IMR-90 (cell line): ENCODE results near the gene RASGRP4. TPM values are rescaled to one million over a fixed set of nuclear protein-coding genes. Genes with fewer than 3 reads are reported as not detected.

Source experiments
- ATAC-seq: fragments of 200-7000 bp; cut with Tn5 transposase; 2 replicates; pipeline ENCODE4 v1.9.1; 2020; ENCODE audit warnings: low read depth, mild to moderate bottlenecking, moderate library complexity
- BruUV-seq: library from RNA; stranded (reverse); fragments of 400-500 nt; replicated peaks from 2 replicates; lab custom pipeline; 2021; lab: Mats Ljungman, UMichigan
- CTCF ChIA-PET: fragments of 300-600 bp; formaldehyde crosslinking; extraction: SDS; loops from one replicate; lab custom pipeline; 2021; ENCODE audit warnings: antibody characterized with exemption; lab: Yijun Ruan, JAX
- POLR2A ChIA-PET: fragments of 300-600 bp; sonication (Branson Sonifier 250); formaldehyde crosslinking; loops from one replicate; lab custom pipeline; 2022; ENCODE audit warnings: antibody characterized with exemption; ENCODE audit not compliant: unreplicated experiment; lab: Charles Lee
- DNase-seq: peaks from one replicate; pipeline ENCODE4 v3.0.0; 2013
- H2AFZ ChIP-seq: replicated peaks from 2 replicates; pipeline ENCODE3; 2013; ENCODE audit warnings: low read length, mild to moderate bottlenecking; ENCODE audit not compliant: poor library complexity
- H2AK5ac ChIP-seq: 2 replicates; pipeline ENCODE4 v1.6.1; 2013; ENCODE audit warnings: low read depth, low read length, inconsistent platforms
- H2AK9ac ChIP-seq: replicated peaks from 2 replicates; pipeline ENCODE3; 2013; ENCODE audit warnings: mild to moderate bottlenecking, low read depth, low read length, moderate library complexity; ENCODE audit not compliant: poor library complexity
- H2BK120ac ChIP-seq: 2 replicates; pipeline ENCODE4 v1.6.1; 2013; ENCODE audit warnings: low read depth, low read length, inconsistent platforms
- H2BK15ac ChIP-seq: 3 replicates; pipeline ENCODE4 v1.6.1; 2013; ENCODE audit warnings: low read depth, low read length, inconsistent platforms
- H2BK20ac ChIP-seq: 2 replicates; pipeline ENCODE4 v1.6.1; 2013; ENCODE audit warnings: low read depth, mild to moderate bottlenecking, inconsistent platforms, low read length, moderate library complexity
- H2BK5ac ChIP-seq: 2 replicates; pipeline ENCODE4 v1.6.1; 2013; ENCODE audit warnings: mild to moderate bottlenecking, low read depth, low read length, inconsistent platforms; ENCODE audit not compliant: poor library complexity, severe bottlenecking
- H3K14ac ChIP-seq: replicated peaks from 2 replicates; pipeline ENCODE4 v1.6.1; 2013; ENCODE audit warnings: low read depth, low read length, inconsistent platforms
- H3K18ac ChIP-seq: 2 replicates; pipeline ENCODE4 v1.6.1; 2013; ENCODE audit warnings: low read depth, low read length, control low read depth
- H3K23ac ChIP-seq: 2 replicates; pipeline ENCODE4 v1.6.1; 2013; ENCODE audit warnings: low read depth, low read length, inconsistent platforms
- H3K27ac ChIP-seq: 2 replicates; pipeline ENCODE4 v1.5.1; 2013; ENCODE audit warnings: mild to moderate bottlenecking, control low read depth, low read length; ENCODE audit not compliant: insufficient read depth
- H3K27me3 ChIP-seq: 2 replicates; pipeline ENCODE4 v1.6.1; 2013; ENCODE audit warnings: low read length; ENCODE audit not compliant: control insufficient read depth, insufficient read depth
- H3K36me3 ChIP-seq: 2 replicates; pipeline ENCODE4 v1.6.1; 2013; ENCODE audit warnings: low read length, mixed read lengths; ENCODE audit not compliant: control insufficient read depth, insufficient read depth
- H3K4ac ChIP-seq: 2 replicates; pipeline ENCODE4 v1.6.1; 2013; ENCODE audit warnings: low read depth, low read length, inconsistent platforms
- H3K4me1 ChIP-seq: 2 replicates; pipeline ENCODE4 v1.6.1; 2013; ENCODE audit warnings: low read length, mixed read lengths; ENCODE audit not compliant: control insufficient read depth, insufficient read depth
- H3K4me2 ChIP-seq: 2 replicates; pipeline ENCODE4 v1.6.1; 2013; ENCODE audit warnings: low read depth, mild to moderate bottlenecking, control low read depth, low read length, moderate library complexity
- H3K4me3 ChIP-seq: 2 replicates; pipeline ENCODE4 v1.5.1; 2013; ENCODE audit warnings: low read depth, mild to moderate bottlenecking, control low read depth, low read length, moderate library complexity; ENCODE audit not compliant: insufficient read depth
- H3K56ac ChIP-seq: 2 replicates; pipeline ENCODE4 v1.6.1; 2013; ENCODE audit warnings: low read length, inconsistent platforms; ENCODE audit not compliant: insufficient read depth; ENCODE audit errors: extremely low read depth
- H3K79me1 ChIP-seq, 2 experiments: 2 replicates each; pipeline ENCODE4 v1.6.1; 2013; ENCODE audit warnings: low read length in 2 of 2, inconsistent platforms in 1 of 2, low read depth in 1 of 2
- H3K9ac ChIP-seq: 2 replicates; pipeline ENCODE4 v1.6.1; 2013; ENCODE audit warnings: low read depth, low read length, control low read depth
- H3K9me1 ChIP-seq: 2 replicates; pipeline ENCODE4 v1.6.1; 2013; ENCODE audit warnings: low read length, inconsistent platforms; ENCODE audit not compliant: insufficient read depth
- H3K9me3 ChIP-seq: 2 replicates; pipeline ENCODE4 v1.6.1; 2013; ENCODE audit warnings: low read length; ENCODE audit not compliant: control insufficient read depth, insufficient read depth
- H4K20me1 ChIP-seq: 2 replicates; pipeline ENCODE4 v1.6.1; 2013; ENCODE audit warnings: low read length, inconsistent platforms; ENCODE audit not compliant: insufficient read depth
- H4K5ac ChIP-seq: 2 replicates; pipeline ENCODE4 v1.6.1; 2013; ENCODE audit warnings: mild to moderate bottlenecking, low read depth, low read length, control low read depth
- H4K8ac ChIP-seq, 2 experiments: 2 replicates each; pipeline ENCODE4 v1.6.1; 2013; ENCODE audit warnings: low read depth in 2 of 2, low read length in 2 of 2, control low read depth in 1 of 2, inconsistent platforms in 1 of 2
- H4K91ac ChIP-seq: 2 replicates; pipeline ENCODE4 v1.6.1; 2013; ENCODE audit warnings: low read depth, low read length, inconsistent platforms; ENCODE audit not compliant: insufficient read depth
- BHLHE40 ChIP-seq: fragments of 150-350 bp; IDR thresholded peaks from 2 replicates; pipeline ENCODE4 v1.6.1; 2016; ENCODE audit warnings: mild to moderate bottlenecking, low read depth, low read length
- CEBPB ChIP-seq: IDR thresholded peaks from 2 replicates; pipeline ENCODE4 v1.6.1; 2012; ENCODE audit warnings: low read depth, low read length, improper control_type of control experiment
- CHD1 ChIP-seq: IDR thresholded peaks from 2 replicates; pipeline ENCODE4 v1.6.1; 2012; ENCODE audit warnings: low read depth, low read length, improper control_type of control experiment
- FOS ChIP-seq: fragments of 150-350 bp; IDR thresholded peaks from 2 replicates; pipeline ENCODE4 v1.6.1; 2016; ENCODE audit warnings: low read depth, low read length
- MAFK ChIP-seq: IDR thresholded peaks from 2 replicates; pipeline ENCODE4 v1.6.1; 2012; ENCODE audit warnings: low read depth, low read length, improper control_type of control experiment
- MXI1 ChIP-seq: IDR thresholded peaks from 2 replicates; pipeline ENCODE4 v1.6.1; 2012; ENCODE audit warnings: low read depth, mild to moderate bottlenecking, low read length, moderate library complexity, borderline replicate concordance
- NFE2L2 ChIP-seq: fragments of 150-350 bp; IDR thresholded peaks from 2 replicates; pipeline ENCODE4 v1.6.1; 2016; ENCODE audit warnings: low read depth, mild to moderate bottlenecking, low read length
- RAD21 ChIP-seq: IDR thresholded peaks from 2 replicates; pipeline ENCODE4 v1.6.1; 2012; ENCODE audit warnings: low read length, improper control_type of control experiment
- RCOR1 ChIP-seq: IDR thresholded peaks from 2 replicates; pipeline ENCODE4 v1.6.1; 2012; ENCODE audit warnings: mild to moderate bottlenecking, low read length, improper control_type of control experiment; ENCODE audit not compliant: insufficient replicate concordance
- RFX5 ChIP-seq: IDR thresholded peaks from 2 replicates; pipeline ENCODE4 v1.8.0; 2012; ENCODE audit warnings: low read depth, mild to moderate bottlenecking, low read length, moderate library complexity
- SMC3 ChIP-seq: fragments of 150-350 bp; IDR thresholded peaks from 2 replicates; pipeline ENCODE4 v1.6.1; 2016; ENCODE audit warnings: low read depth, mild to moderate bottlenecking, antibody characterized with exemption, low read length, moderate library complexity
- WGBS, 2 experiments: methylation state at CpG; one replicate each; pipeline versions ENCODE4 v1.1.5 to v1.1.7; 2013; ENCODE audit warnings: missing lambda C conversion rate in 2 of 2; ENCODE audit not compliant: insufficient read length in 1 of 2; ENCODE audit errors: extremely low coverage in 2 of 2; 5-methylcytosine and 5-hydroxymethylcytosine counted together
- dilution Hi-C: fragments of 300-500 bp; cut with HindIII; formaldehyde crosslinking; loops from one replicate; pipeline ENCODE4 v1.14.3; 2018; ENCODE audit warnings: low sequenced_read_pairs; ENCODE audit not compliant: unreplicated experiment
- in situ Hi-C: fragments of 300-500 bp; cut with MboI; formaldehyde crosslinking; loops from 3 replicates; pipeline ENCODE4 v1.14.3; 2019; ENCODE audit warnings: low sequenced_read_pairs, inconsistent platforms, mixed read lengths
- intact Hi-C: fragments of 100-400 bp; cut with micrococcal nuclease; formaldehyde crosslinking; loops from 2 replicates; pipeline ENCODE4 v1.10.0; 2022
- polyA plus RNA-seq, 3 experiments: library from polyadenylated mRNA; depleted of rRNA; stranded (reverse); fragments of >200 nt; gene quantifications; 2 replicates each; pipeline ENCODE4 v1.2.3, GENCODE V29; 2012; ENCODE audit warnings: low replicate concordance in 1 of 3
- total RNA-seq: library from RNA; depleted of rRNA; stranded (reverse); fragments of >200 nt; gene quantifications from 2 replicates; pipeline ENCODE4 v1.2.3, GENCODE V29; 2012
- TF ChIP-seq, protein P1 (sequence below): conservative IDR thresholded peaks from 2 replicates; pipeline ENCODE4 v1.5.1; 2012; ENCODE audit warnings: mild to moderate bottlenecking, low read depth, low read length, improper control_type of control experiment
- TF ChIP-seq, protein P2 (sequence below): fragments of 150-350 bp; IDR thresholded peaks from 2 replicates; pipeline ENCODE4 v1.6.1; 2017; ENCODE audit warnings: mild to moderate bottlenecking, antibody characterized with exemption, low read length, low read depth

Gene RASGRP4
- total and polyA plus RNA-seq, 2 of the 4 experiments (the other 2 are of a cell fraction), result not detected

DNA sequence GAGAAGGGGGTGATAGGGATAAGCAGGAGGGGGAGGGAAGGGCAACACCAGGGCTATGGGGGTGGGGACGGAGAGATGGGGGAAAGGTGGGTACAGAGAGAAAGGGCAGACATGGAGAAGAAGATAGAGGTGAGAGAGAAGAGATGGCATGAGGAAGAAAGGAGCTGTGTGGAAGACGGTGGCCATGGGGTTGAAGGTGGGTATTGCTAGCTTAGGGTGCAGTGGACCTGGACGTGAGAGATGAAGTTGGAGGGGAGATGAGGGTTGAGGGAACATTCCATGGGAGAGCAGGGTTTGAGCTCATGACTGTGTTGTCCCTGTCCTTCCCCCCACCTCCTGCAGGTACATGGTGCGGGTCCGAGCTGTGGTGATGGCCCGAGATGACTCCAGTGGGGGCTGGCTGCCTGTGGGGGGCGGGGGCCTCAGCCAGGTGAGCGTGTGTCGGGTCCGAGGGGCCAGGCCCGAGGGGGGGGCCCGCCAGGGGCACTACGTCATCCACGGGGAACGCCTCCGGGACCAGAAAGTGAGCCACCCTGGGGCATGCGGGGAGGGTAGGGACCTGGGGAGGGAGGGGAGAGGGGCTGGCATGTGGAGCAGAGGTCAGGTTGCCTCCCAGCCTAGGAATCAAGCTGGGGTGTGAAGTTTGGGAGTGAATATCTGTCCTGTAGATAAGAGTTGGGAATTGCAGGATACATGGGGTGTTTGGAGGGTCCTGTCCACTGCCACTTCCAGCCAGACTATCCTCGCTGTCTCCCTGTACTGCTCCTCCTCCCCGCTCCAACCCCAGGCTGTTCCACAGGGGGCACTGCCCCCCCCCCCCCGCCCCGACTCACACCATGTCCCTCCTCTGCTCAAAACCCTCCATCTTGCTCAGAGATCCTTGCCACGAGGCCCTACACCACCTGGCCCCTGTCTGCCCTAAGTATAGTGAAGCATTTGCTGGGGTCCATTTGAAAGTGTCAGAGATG, 35.8 kb downstream of the RASGRP4 start:
- in situ Hi-C loops, result no loop called here
- BruUV-seq, result no TSS peak
- H2AFZ ChIP-seq, result peak overlapping the region; percentile 61
- no peak for TF ChIP-seq CHD1
- TF ChIP-seq RAD21, result no peak
- TF ChIP-seq NFE2L2, result no peak
- no peak for TF ChIP-seq MAFK
- TF ChIP-seq FOS, result no peak
- TF ChIP-seq, protein P1, sequence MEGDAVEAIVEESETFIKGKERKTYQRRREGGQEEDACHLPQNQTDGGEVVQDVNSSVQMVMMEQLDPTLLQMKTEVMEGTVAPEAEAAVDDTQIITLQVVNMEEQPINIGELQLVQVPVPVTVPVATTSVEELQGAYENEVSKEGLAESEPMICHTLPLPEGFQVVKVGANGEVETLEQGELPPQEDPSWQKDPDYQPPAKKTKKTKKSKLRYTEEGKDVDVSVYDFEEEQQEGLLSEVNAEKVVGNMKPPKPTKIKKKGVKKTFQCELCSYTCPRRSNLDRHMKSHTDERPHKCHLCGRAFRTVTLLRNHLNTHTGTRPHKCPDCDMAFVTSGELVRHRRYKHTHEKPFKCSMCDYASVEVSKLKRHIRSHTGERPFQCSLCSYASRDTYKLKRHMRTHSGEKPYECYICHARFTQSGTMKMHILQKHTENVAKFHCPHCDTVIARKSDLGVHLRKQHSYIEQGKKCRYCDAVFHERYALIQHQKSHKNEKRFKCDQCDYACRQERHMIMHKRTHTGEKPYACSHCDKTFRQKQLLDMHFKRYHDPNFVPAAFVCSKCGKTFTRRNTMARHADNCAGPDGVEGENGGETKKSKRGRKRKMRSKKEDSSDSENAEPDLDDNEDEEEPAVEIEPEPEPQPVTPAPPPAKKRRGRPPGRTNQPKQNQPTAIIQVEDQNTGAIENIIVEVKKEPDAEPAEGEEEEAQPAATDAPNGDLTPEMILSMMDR, result no peak
- TF ChIP-seq SMC3, result no peak
- TF ChIP-seq, protein P2, sequence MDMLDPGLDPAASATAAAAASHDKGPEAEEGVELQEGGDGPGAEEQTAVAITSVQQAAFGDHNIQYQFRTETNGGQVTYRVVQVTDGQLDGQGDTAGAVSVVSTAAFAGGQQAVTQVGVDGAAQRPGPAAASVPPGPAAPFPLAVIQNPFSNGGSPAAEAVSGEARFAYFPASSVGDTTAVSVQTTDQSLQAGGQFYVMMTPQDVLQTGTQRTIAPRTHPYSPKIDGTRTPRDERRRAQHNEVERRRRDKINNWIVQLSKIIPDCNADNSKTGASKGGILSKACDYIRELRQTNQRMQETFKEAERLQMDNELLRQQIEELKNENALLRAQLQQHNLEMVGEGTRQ, result no peak
- no peak for TF ChIP-seq BHLHE40
- no peak for TF ChIP-seq CEBPB
- no peak for TF ChIP-seq MXI1
- TF ChIP-seq RCOR1, result no peak
- no peak for TF ChIP-seq RFX5

More for the DNA sequence above, 35.8 kb downstream of the RASGRP4 start:
- peaks cover 16% of the 10 kb centered on the region for H3K36me3 ChIP-seq
- 39% methylated on average over 8 of the region's 22 CpGs; no CpG with 5 or more reads in 1 of the 2 experiments for WGBS, 2 experiments
- H3K27ac ChIP-seq, result peak overlapping the region; percentile 73
- DNase-seq (no peak), ATAC-seq (no peak)
- H3K9me1 ChIP-seq, result peaks cover 7% of the 10 kb centered on the region
- CTCF ChIA-PET, result interaction anchor here (0.7 to 1.0 kb wide), 2 partner anchors 13 to 30 kb away, joined by 4 to 5 read pairs; partner anchors contain the start of gene FAM98C
- H2BK5ac ChIP-seq, result peak overlapping the region; percentile 54
- H4K5ac ChIP-seq, result peak overlapping the region; percentile 82
- H3K4ac ChIP-seq, result peak overlapping the region; percentile 97
- peak overlapping the region; percentile 93 for H2BK15ac ChIP-seq
- peak overlapping the region; percentile 96 for H4K91ac ChIP-seq
- peak overlapping the region; percentile 95 for H3K14ac ChIP-seq
- POLR2A ChIA-PET, result interaction anchor here (0.5 to 1.5 kb wide), 5 partner anchors 13 to 946 kb away, joined by 3 to 6 read pairs (median 3); partner anchors contain the start of gene FAM98C
- H3K4me1 ChIP-seq, result peaks cover 4% of the 10 kb centered on the region
- H3K27me3 ChIP-seq, result no peaks in the 10 kb centered on the region
- H2AK5ac ChIP-seq, result peak overlapping the region; percentile 100
- peak overlapping the region; percentile 83 to 96 for H4K8ac ChIP-seq
- H3K9me3 ChIP-seq, result no peaks in the 10 kb centered on the region
- H3K4me2 ChIP-seq, result peak overlapping the region; percentile 70
- H4K20me1 ChIP-seq, result peaks cover 8% of the 10 kb centered on the region
- peak overlapping the region; percentile 98 for H2AK9ac ChIP-seq
- intact Hi-C loops, result loop anchor here (2.0 to 5.0 kb wide), 2 partner anchors 15 to 158 kb away; partner anchors contain the start of gene PSMD8
- H3K79me1 ChIP-seq, result peaks cover 11 to 36% of the 10 kb centered on the region in 2 experiments; a peak in 3 of 4 replicates
- peak overlapping the region; percentile 67 for H3K4me3 ChIP-seq
- peak overlapping the region; percentile 92 for H2BK20ac ChIP-seq
- H3K23ac ChIP-seq, result peak overlapping the region; percentile 89
- H3K18ac ChIP-seq, result peak overlapping the region; percentile 43; the same call in 1 of the 2 replicates
- H3K9ac ChIP-seq, result peak overlapping the region; percentile 49
- dilution Hi-C loops, result no loop called here
- H2BK120ac ChIP-seq, result peak overlapping the region; percentile 89
- H3K56ac ChIP-seq, result no peak overlapping the region
